Stimulated activated CD8-positive, alpha-beta memory T cell treated with anti-CD3 and anti-CD28 coated beads, Interleukin-2, amount 100 ng/mL, for 48 hours (primary cell): ENCODE data around the gene ANO10.
"Not testable (repeated sequence)": the region's sequence is repeated elsewhere in the genome, so short reads cannot be mapped to it uniquely, and the experiment has no call there.

Source experiments
- DNase-seq, 2 donors: peaks; one replicate each; pipeline ENCODE4 v3.0.0-alpha.2; 2020; ENCODE audit warnings: low read depth in 2 of 2

Gene ANO10

DNA sequence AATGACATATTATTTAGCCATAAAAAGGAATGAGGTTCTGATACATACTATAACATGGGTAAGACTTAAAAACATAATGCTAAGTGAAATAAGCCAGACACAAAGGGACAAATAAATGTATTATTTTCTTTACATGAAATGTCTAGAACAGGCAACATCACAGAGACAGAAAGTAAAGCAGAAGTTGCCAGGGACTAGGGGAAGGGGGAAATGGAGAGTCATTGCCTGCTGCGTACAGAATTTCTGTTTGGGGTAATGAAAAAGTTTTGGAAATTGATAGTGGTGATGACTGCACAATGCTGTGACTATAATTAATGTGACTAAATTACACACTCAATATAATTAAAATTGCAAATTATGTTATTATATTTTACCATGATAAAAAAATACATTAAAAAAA lies 99.9 kb downstream of the ANO10 start:
- DNase-seq: no peak

DNA sequence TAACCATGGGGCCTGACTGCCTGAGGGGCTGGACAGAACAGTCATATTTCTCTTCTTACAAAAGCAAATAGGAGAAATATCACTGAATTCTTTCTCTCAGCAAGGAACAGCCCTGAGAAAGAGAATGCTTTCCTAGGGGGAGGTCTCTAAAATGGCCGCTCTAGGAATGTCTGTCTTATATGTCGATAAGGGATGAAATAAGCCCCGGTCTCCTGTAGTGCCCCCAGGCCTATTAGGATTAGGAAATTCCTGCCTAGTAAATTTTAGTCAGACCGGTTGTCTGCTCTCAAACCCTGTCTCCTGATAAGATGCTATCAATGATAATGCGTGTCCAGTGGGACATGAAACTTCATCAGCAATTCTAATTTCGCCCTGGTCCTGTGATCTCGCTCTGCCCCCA lies 103.3 kb downstream of the ANO10 start:
- DNase-seq: not testable (repeated sequence)

DNA sequence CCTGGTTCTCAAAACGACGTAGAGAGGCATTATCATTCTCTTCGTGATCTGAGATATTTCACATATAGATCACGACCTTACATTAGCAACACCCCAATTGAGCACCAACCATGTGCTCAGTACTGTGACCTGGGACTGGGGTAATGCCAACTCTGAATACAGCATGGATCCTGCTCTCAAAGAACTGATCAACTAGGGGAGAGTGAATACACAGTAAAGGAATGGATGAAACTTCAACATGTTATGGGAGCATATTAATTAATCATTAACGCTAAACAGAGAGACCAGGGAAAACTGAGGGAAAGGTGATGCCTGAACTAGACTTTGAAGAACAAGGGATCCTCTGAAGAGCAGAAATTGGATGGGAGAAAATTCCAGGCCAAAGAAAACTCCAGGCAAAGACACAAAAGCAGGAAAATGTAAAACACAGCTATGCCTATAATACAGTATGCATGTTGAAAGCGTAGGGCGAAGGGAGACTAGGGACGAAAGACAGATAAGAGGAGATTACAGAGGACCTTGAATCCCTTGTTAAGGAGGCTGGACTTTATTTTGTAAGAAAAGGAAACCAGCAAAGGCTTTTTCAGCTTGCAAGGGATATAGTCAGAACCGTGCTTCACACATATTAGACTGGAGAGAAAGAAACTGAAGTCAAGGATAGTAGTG lies 105.7 kb downstream of the ANO10 start:
- no peak for DNase-seq

DNA sequence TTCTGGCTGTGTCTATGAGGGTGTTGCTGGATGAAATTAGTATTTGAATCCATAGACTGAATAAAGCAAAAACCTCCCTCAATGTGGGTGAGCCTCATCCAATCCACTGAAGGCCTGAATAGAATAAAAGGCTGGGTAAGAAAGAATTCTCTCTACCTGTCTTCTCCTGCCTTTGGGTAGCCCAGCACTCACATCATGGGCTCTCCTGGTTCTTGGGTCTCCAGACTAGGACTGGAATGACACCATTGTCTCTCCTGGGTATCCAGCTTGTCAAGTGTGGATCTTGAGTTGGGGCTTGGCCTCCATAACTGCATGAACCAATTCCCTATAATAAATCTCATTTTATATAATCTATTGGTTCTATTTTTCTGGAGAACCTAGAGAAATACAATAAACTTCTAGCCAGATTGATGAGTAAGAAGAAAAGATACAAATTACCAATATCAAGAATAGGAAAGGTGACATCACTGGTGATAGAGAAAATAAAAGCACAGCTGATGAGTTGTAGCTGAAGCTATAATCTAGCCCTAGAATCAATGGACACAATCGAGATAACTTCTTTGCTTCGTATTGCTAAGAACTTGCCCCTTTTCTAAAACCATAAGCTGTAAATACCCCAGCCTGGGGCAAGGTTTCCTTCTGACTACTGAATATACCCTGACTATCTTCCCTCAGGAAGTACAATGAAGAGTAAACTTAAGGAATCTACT lies 106.4 kb downstream of the ANO10 start:
- DNase-seq: no peak

DNA sequence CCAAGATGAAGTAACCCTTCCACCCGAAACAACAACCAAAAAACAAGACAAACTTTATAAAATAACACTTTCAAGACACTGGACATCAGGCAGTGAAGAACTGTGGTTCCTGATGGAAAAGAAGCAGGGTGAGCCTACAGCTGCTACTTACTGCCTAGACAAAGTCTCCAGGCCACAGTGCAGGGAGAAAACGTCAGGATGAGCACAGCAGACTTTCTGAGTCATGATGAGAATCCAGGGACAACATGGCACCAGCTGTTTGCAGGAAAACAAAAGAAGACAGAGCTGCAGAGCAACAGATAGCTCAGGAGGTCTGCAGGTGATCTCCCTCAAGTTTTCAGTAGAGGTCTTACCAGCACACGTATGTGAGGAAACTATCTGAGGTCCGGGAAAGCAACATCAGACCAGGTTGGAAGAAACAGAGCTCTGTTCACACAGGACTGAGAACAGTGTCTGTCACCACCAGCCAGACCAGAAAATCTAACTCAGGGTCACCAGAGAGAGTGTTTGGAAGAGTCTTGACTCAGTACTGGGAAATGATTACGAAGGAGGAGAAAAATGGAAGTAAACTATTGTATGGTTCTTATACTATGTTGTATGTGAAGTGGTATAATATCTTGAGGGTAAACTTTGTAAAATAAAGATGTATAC lies 108.9 kb downstream of the ANO10 start:
- DNase-seq: no peak

DNA sequence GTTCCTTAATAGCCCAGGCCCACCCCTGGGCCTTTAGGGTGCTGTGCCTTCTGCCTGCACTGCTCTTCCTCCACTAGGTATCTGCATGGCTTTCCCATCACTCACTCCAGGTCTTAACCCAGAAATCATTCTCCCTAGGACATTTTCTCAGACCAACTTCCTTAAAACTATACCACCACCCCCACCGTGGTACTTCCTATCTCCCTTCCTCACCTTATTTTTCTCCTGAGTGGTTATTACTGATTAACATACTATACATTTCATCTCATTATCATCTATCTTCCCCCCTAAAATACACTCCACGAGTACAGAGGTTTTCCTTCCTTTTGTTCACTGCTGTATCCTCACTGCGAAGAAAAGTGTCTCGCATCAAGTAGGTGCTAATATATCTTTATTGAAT lies 115.2 kb downstream of the ANO10 start:
- no peak for DNase-seq

DNA sequence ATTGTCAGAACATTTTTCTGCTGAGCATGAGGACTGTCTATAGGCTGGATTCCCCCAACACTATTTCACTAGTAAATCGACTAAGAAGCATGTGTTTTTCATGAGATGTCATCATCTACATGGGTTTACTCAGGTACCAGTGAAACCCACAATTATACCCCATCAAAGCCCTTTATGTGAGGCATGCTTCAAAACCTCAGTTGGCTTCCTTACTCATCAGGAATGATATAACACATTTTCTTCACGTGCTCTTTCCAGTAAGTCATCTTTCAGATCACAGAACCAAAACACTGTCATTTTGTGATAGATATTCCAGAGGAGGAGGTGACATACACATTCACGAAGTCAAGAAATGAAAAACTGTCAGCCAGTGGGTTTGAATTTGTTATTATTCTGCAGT lies 116.5 kb downstream of the ANO10 start:
- no peak for DNase-seq

DNA sequence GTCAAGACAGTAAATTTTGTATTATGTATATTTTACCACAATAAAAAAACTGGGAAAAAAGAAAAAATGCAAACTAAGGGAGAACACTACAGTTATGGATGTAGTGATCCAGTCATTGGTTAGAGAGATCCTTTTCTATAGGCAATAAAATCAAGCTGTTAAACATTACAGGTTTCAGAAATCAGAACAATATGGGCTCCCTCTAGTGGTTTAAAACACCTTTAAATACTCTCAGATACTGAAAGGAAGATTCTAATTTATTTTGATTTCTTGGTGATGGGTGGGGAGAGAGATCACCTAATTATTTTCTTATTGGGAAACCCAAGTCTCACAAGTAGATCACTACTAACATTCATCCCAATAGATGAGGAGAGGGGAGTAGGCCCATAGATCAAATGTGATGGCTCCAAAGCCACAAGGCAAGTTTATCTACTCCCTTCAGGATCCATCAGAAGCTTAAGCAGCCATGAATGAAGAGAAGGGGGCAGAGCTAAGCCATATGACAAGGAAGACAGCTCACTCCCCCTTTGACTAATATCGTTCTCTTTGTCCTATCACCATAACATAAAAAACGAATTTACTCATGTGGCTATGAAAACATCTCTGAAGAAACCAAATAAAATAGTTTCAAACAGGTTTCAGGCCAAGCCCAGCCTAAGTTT lies 118.6 kb downstream of the ANO10 start:
- DNase-seq: no peak

DNA sequence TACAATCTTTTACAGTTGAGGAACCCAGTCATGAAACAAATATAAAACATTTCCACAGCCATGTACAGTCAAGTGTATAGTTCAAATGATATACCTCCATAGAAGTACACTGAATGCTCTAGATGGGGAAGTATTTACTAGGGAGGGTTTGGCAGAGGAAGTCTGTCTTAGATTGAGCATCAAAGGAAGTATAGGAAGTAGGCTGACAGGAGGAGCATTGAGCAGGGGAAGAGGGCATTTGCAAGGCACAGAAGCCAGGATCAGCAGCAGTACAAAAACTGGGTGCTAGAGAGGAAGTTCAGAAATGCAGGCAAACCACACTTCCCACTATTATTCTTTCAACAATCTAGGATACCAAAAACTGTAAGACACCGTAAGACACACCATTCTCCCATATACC lies 122.6 kb downstream of the ANO10 start:
- no peak for DNase-seq

DNA sequence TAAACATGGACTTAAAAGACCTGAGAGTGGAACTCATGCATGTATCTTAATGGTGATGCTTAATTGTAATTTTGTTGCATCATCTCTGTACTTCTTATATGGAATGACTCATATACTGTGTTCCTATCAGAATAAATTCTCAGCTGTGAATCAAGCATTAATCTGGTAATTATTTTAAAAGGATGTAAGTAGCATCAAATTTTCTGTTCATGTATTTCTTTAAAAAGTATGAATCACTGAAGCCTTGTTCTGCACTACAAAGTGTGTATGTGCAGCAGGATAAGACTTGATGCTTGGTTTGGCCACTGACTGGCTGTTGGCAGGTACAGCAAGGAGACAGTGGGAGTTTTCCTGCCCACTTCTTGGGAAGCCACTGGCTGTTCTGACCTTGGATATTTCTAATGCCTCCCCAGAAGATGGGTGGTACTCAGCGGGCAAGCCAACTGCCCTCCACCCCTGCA lies 123.9 kb downstream of the ANO10 start:
- no peak for DNase-seq

DNA sequence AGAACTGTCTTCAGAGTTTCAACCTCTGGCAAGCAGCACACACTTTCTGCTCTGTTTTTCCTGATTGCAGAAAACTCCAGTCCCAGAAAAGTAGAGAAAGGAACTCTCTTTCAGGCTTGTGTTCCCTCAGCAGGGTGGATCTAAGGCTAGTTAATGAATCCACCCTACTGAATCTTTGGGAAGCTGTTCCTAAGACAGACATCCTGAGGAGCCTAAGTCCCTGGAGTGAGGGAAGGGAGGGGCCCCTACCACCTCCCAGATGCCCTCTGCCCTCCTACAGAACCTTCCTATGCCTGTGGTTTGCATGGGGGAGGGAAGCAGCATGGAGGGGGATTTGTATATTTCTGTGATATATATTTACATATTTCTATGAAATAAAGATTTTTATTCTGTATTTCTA lies 124.4 kb downstream of the ANO10 start:
- DNase-seq: no peak

DNA sequence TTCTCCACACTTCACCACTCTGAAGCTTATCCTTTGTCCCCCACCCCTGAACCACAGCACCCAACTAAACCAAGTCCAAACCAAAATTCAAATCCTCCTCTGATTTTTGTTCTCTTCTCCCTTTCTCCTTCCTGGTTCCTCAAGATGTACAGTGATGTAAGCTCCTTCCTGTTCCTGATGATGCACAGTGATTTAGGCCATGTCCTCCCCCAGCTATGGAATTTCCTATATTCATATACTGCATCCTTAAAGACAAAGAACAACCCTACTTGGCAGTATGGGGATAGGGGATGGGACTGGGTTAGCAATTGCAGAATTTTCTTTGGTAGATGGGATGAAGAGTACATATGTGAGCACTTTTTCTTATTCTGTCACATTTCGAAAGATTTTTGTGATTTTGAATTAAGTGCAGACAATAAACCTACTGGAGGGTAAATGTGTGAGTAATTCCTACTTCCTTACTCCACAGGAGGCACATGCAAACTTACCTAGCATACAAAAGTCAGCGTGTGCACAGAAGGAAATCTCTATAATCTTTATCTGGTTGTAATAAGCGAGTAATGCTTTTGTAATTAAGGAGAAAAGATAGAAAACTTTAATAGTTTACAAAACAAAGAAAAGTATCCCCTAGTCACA lies 125.0 kb downstream of the ANO10 start:
- no peak for DNase-seq

DNA sequence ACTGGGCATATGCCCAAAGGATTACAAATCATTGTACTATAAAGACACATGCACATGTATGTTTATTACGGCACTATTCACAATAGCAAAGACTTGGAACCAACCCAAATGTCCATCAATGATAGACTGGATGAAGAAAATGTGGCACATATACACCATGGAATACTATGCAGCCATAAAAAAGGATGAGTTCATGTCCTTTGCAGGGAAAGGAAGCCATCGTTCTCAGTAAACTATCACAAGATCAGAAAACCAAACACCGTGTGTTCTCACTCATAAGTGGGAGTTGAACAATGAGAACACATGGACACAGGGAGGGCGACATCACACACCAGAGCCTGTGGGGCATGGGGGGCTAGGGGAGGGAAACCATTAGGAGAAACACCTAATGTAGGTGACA lies 128.9 kb downstream of the ANO10 start:
- DNase-seq: not testable (repeated sequence)

DNA sequence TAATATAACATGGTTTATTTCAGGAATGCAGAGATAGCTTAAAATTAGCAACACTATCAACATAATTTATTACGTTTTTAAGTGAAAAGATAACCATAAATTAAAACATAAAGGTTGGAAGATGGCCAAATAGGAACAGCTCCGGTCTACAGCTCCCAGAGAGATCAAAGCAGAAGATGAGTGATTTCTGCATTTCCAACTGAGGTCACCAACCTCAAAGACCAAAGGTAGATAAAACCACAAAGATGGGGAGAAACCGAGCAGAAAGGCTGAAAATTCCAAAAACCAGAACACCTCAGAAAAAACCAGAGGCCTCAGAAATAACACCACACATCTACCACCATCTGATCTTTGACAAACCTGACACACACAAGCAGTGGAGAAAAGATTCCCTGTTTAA lies 130.0 kb downstream of the ANO10 start:
- DNase-seq: not testable (repeated sequence)

DNA sequence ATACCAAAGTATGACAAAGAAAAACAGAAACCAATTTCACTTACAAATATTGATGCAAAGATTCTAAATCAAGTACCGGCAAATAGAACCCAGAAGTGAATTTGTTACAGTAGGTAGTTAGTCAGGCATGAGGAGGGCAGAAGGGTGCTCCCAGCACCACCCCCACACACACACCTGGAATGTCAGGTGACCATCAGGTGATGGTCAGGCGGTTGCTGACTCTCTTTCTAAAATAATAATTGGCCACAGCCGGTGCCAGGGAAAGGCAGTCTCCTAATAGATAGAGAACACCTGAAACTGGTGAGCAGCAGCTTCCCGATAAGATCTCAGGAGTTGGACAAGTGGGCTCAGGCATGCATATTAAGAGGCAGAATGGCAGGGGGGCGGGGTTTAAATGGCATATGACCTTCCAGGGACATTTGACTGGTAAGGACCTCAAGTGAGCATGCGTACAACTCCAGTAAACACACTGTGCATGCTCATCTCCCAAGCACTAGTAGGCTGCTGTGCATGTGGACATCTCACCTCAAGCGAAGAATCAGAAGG lies 131.1 kb downstream of the ANO10 start:
- DNase-seq: no peak

DNA sequence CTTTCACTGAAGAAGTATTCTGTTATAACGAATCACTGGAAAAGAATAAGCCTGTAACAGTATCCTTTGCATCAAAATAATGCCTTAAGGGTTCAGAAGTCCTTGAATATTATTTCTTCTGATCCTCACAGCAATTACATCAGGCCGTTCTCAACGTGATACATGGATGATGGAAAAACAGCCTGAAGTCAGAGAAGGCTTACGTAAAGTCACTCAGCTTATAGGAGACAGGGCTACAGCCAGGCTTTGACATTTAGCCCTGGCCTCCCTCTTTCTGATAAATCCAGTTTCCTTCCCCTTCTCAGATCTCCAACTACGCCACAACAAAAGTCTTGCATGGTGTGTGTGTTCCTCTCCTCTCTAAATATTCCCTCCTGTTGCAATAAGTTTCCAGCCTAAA lies 131.9 kb downstream of the ANO10 start:
- no peak for DNase-seq

DNA sequence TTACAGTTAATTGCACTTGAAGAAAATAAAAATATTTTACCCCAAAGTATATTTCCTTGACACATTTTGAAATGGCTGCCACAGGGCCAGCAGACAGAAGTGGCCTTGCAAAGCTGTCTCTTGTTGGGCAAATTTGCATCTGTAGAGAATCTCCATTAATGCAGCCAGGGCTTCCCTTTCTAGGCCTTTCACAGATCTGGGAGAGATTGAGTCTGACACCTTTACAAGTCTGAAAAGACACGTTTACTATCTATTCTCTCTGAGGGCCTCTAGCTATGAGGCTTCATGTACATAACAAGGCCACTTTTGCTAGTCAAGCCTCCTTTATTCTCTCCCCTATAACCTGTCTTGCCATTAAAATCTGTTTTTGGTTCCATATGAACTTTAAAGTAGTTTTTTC lies 135.9 kb downstream of the ANO10 start:
- DNase-seq: no peak

DNA sequence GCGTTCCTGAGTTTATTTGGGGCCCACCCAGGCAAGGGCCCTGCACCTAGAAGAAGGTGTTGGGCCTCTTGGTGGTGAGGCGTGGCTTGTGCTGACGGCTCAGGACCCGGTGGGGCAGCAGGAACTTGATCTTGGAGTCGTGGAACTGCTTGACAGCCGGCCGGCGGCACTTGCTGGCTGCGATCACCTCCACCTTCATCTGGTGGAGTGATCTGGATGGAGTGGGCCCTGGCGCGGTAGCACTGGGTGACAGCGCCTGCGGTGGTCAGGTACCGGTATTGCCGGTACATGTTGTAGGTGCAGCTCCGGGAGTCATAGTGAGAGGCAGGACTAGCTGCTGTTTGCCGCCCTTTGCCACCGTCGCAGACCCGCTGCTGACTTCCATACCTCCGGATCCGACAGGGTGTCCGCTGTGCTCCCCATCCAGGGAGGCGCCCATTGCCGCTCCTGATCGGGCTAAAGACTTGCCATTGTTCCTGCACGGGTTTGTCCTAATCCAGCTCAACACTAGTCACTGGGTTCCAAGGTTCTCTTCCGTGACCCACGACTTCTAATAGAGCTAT lies 136.8 kb downstream of the ANO10 start:
- DNase-seq: no peak

DNA sequence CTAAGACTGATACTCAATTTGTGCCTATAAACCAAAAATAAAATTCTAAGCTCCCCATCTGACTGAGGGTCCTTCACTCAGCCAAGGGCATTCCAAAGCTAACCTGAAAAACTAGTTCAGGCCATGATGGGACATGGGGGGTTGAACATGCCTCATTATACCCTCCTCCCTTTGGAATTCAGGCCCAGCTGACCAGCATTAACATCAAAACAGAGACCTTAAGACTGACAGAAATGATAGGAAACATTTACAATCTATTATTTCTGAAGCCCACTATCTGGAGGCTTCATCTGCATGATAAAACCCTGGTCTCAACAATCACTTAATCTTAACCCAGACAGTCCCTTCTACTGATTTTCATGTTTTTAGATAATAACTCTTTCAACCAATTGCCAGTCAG lies 140.4 kb downstream of the ANO10 start:
- no peak for DNase-seq

DNA sequence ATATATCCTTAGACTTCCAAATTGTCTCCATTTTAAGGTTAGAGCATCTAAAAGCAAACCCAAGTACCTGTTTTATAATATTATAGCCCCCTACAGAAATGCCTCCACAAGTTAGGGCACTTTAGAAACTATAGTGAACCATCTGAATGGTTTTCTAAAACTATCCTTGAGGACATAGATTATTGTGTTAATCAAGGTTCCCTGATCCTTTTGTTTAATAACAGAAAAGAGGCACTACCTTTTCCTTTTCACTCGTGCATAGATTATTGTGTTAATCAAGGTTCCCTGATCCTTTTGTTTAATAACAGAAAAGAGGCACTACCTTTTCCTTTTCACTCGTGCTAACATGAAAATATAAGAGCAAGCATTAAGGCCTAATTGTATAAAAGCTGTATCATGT lies 143.0 kb downstream of the ANO10 start:
- not testable (repeated sequence) for DNase-seq

DNA sequence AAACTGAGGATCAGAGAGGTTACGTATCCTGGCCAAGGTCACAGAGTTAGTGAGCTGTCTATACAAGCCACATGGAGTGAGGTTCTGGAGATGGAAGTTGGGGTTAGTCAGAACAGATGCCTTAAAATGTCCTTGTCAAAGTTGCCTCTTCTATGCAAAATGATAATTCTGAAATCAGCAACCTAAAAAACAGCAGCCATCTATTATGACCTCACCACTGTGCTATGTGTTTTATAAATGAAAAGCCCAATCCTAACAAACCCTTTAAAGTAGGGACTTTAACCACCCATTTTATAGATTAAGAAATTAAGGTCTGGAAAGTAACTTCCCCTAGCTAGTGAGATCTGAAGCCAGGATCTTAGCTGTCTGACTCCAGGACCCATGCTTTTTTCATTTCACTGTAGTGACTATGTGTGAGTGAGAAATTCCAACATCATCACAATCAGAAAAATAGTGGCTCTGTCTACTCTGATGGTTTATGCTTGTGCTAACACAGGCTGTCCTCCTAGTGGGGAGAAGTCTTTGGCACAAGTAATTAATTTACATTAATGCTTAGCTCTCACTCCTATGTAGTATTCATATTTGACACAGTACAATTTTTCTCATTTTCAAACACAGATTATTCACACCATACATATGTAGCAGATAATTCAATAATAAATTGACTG lies 143.6 kb downstream of the ANO10 start:
- no peak for DNase-seq
